ENCODE results near the gene IZUMO1.
A peak's percentile ranks its signal among the peaks of the same experiment; 100 is the strongest.

The IZUMO1 gene

GRCh38 chr19:48757089-48757675, 10.5 kb upstream of the IZUMO1 start:
- no peak for DNase-seq (ENCODE audit: low read depth)

GRCh38 chr19:48756686-48757085, 10.0 kb upstream of the IZUMO1 start:
- DNase-seq (ENCODE audit: low read depth) = no peak

GRCh38 chr19:48756212-48756611, 9.5 kb upstream of the IZUMO1 start:
- no peak for DNase-seq (ENCODE audit: low read depth)

- DNase-seq (ENCODE audit: low read depth) = no peak
Observed at GRCh38 chr19:48755787-48756186, 9.1 kb upstream of the IZUMO1 start.

GRCh38 chr19:48755084-48755641, 8.5 kb upstream of the IZUMO1 start, which contains the start of gene FGF21:
Gene FGF21 (plus strand): TSS chr19:48755524. CDS start chr19:48756237, 713 bp downstream.
- DNase-seq (ENCODE audit: low read depth) = no peak

GRCh38 chr19:48752496-48753365, 6.0 kb upstream of the IZUMO1 start, which contains the start of gene FUT1:
Gene FUT1 (minus strand): TSS chr19:48752641. CDS start chr19:48751281, 1,360 bp downstream.
- DNase-seq (ENCODE audit: low read depth) = no peak

GRCh38 chr19:48751845-48752495, 5.3 kb upstream of the IZUMO1 start:
- no peak for DNase-seq (ENCODE audit: low read depth)

GRCh38 chr19:48750771-48751504, 4.2 kb upstream of the IZUMO1 start:
- no peak for DNase-seq (ENCODE audit: low read depth)

GRCh38 chr19:48750351-48750750, 3.6 kb upstream of the IZUMO1 start:
- no peak for DNase-seq (ENCODE audit: low read depth)

GRCh38 chr19:48749571-48750198, 3.0 kb upstream of the IZUMO1 start:
- DNase-seq (ENCODE audit: low read depth) = no peak

- DNase-seq (ENCODE audit: low read depth) = no peak
Observed at GRCh38 chr19:48746110-48746509, 599 bp downstream of the IZUMO1 start.

GRCh38 chr19:48745208-48745995, 1.3 kb downstream of the IZUMO1 start:
- peak; percentile 27 for DNase-seq (ENCODE audit: low read depth)

GRCh38 chr19:48742096-48742495, 4.6 kb downstream of the IZUMO1 start:
- DNase-seq (ENCODE audit: low read depth) = no peak

GRCh38 chr19:48741129-48741999, 5.3 kb downstream of the IZUMO1 start:
- DNase-seq (ENCODE audit: low read depth) = no peak

- DNase-seq (ENCODE audit: low read depth) = no peak
Observed at GRCh38 chr19:48740164-48740972, 6.3 kb downstream of the IZUMO1 start, which contains the start of gene RASIP1. Gene RASIP1 (minus strand): TSS chr19:48740610. CDS start chr19:48740282, 328 bp downstream.

- no peak for DNase-seq (ENCODE audit: low read depth)
Observed at GRCh38 chr19:48739404-48740163, 7.1 kb downstream of the IZUMO1 start.

- peak; percentile 85 for DNase-seq (ENCODE audit: low read depth)
Observed at GRCh38 chr19:48738557-48739403, 7.9 kb downstream of the IZUMO1 start.
